Measurements from ENCODE around the gene CEP350. TPM values are rescaled to one million over a fixed set of nuclear protein-coding genes. Genes with fewer than 3 reads are reported as not detected.

CEP350 gene
- polyA plus RNA-seq, 1 donor (not counting 4 experiments of a cell fraction or from before 2014, with no cell fraction given), result 12.0 TPM

DNA sequence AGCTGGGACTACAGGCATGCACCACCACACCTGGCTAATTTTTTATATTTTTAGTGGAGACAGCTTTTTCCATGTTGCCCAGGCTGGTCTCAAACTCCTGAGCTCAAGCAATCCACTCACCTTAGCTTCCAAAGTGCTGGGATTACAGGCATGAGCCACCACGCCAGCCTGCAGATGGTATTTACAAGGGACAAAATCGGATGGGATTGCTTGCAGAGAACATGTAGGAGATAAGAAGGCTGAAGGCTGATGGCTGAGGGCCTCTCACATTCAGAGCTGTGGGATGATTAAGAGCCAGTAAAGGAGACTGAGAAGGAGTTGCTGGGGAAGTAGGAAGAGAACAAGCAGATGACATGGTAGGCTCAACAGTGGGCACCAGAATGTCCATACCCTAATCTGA lies 176.0 kb downstream of the CEP350 start:
- dilution Hi-C loops (cut with MboI; ENCODE audit: extremely low pct_ligation_motif_present, low sequenced_read_pairs), result no loop called here
- H3K4me1 ChIP-seq (ENCODE audit: control insufficient read depth, extremely low read depth, insufficient read depth, low read length), result peaks cover 8% of the 10 kb centered on the region
- H3K4me3 ChIP-seq (ENCODE audit: control insufficient read depth in 2 of 3, extremely low read depth in 1 of 3, insufficient read depth in 2 of 3, low read depth in 1 of 3, low read length in 3 of 3), result no peak overlapping the region

DNA sequence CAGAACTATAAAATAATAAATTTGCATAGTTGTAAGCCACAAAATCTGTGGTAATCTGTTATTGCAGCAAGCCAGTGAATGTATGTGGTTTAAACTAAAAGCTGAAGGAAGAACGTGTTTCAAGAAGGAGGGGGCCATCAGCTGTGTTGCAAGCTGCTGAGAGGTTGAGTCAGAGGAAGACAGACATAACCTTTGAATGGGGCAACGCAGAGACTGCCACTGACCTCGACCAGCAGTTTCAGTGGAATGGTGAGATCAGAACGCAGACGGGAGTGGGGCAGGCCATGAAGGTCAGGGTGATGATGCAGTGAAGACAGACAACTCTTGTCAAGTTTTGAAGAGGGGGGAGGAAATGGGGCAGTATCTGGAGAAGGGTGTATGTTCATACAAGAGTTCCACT lies 176.9 kb downstream of the CEP350 start:
- no peak for TF ChIP-seq EZH2 (IDR thresholded peaks at IDR 0.05; ENCODE audit: low read length)
- TF ChIP-seq, protein P1, sequence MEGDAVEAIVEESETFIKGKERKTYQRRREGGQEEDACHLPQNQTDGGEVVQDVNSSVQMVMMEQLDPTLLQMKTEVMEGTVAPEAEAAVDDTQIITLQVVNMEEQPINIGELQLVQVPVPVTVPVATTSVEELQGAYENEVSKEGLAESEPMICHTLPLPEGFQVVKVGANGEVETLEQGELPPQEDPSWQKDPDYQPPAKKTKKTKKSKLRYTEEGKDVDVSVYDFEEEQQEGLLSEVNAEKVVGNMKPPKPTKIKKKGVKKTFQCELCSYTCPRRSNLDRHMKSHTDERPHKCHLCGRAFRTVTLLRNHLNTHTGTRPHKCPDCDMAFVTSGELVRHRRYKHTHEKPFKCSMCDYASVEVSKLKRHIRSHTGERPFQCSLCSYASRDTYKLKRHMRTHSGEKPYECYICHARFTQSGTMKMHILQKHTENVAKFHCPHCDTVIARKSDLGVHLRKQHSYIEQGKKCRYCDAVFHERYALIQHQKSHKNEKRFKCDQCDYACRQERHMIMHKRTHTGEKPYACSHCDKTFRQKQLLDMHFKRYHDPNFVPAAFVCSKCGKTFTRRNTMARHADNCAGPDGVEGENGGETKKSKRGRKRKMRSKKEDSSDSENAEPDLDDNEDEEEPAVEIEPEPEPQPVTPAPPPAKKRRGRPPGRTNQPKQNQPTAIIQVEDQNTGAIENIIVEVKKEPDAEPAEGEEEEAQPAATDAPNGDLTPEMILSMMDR (optimal IDR thresholded peaks at IDR 0.05 in 1 of 3, IDR thresholded peaks at IDR 0.05 in 1 of 3, conservative IDR thresholded peaks at IDR 0.05 in 1 of 3; ENCODE audit: extremely low read depth in 1 of 3, insufficient read depth in 2 of 3, low read length in 3 of 3), result no peak
- Histone ChIP-seq H3K27me3 (ENCODE audit: control insufficient read depth, extremely low read depth, insufficient read depth, low read length) (no peaks in the 10 kb centered on the region), H3K9me1 (ENCODE audit: control insufficient read depth, extremely low read depth, insufficient read depth, low read length) (no peaks in the 10 kb centered on the region), H3K79me2 (ENCODE audit: control insufficient read depth, insufficient read depth, low read length) (no peaks in the 10 kb centered on the region), H2AFZ (ENCODE audit: control insufficient read depth, low read length) (no peak overlapping the region), H4K20me1 (ENCODE audit: control insufficient read depth, extremely low read depth, insufficient read depth, low read length) (no peaks in the 10 kb centered on the region), H3K9me3 (ENCODE audit: control insufficient read depth, low read depth, low read length) (no peaks in the 10 kb centered on the region), H3K4me2 (ENCODE audit: control insufficient read depth, extremely low read depth, insufficient read depth, low read depth, low read length) (no peak overlapping the region), H3K4me3 (ENCODE audit: control insufficient read depth in 2 of 3, extremely low read depth in 1 of 3, insufficient read depth in 2 of 3, low read depth in 1 of 3, low read length in 3 of 3) (no peak overlapping the region), H3K9ac (ENCODE audit: control insufficient read depth, extremely low read depth, insufficient read depth, low read length) (no peak overlapping the region), H3K36me3 (ENCODE audit: control insufficient read depth in 2 of 2, extremely low read depth in 1 of 2, insufficient read depth in 2 of 2, low read length in 2 of 2) (no peaks in the 10 kb centered on the region), H3K4me1 (ENCODE audit: control insufficient read depth, extremely low read depth, insufficient read depth, low read length) (peaks cover 10% of the 10 kb centered on the region), H3K27ac (ENCODE audit: control insufficient read depth, insufficient read depth, low read length) (no peak overlapping the region)
- no peak for FAIRE-seq
- DNase-seq (ENCODE audit: low read depth, low spot score), result no peak
- dilution Hi-C loops (cut with MboI; ENCODE audit: extremely low pct_ligation_motif_present, low sequenced_read_pairs), result no loop called here

More for the DNA sequence above, 176.0 kb downstream of the CEP350 start:
- Histone ChIP-seq H3K27me3 (ENCODE audit: control insufficient read depth, extremely low read depth, insufficient read depth, low read length) (no peaks in the 10 kb centered on the region), H3K79me2 (ENCODE audit: control insufficient read depth, insufficient read depth, low read length) (no peaks in the 10 kb centered on the region), H3K27ac (ENCODE audit: control insufficient read depth, insufficient read depth, low read length) (no peak overlapping the region), H4K20me1 (ENCODE audit: control insufficient read depth, extremely low read depth, insufficient read depth, low read length) (no peaks in the 10 kb centered on the region), H3K9ac (ENCODE audit: control insufficient read depth, extremely low read depth, insufficient read depth, low read length) (no peak overlapping the region), H3K9me3 (ENCODE audit: control insufficient read depth, low read depth, low read length) (no peaks in the 10 kb centered on the region), H3K4me2 (ENCODE audit: control insufficient read depth, extremely low read depth, insufficient read depth, low read depth, low read length) (no peak overlapping the region), H3K9me1 (ENCODE audit: control insufficient read depth, extremely low read depth, insufficient read depth, low read length) (no peaks in the 10 kb centered on the region), H2AFZ (ENCODE audit: control insufficient read depth, low read length) (no peak overlapping the region), H3K36me3 (ENCODE audit: control insufficient read depth in 2 of 2, extremely low read depth in 1 of 2, insufficient read depth in 2 of 2, low read length in 2 of 2) (no peaks in the 10 kb centered on the region)
- DNase-seq (ENCODE audit: low read depth, low spot score), result no peak
- FAIRE-seq, result no peak
- TF ChIP-seq, protein P1 (optimal IDR thresholded peaks at IDR 0.05 in 1 of 3, IDR thresholded peaks at IDR 0.05 in 1 of 3, conservative IDR thresholded peaks at IDR 0.05 in 1 of 3; ENCODE audit: extremely low read depth in 1 of 3, insufficient read depth in 2 of 3, low read length in 3 of 3), result no peak
- no peak for TF ChIP-seq EZH2 (IDR thresholded peaks at IDR 0.05; ENCODE audit: low read length)

Measured in keratinocyte (primary cell).